IMR-90 (cell line): ENCODE measurements around the gene POLR3B. TPM values are rescaled to one million over a fixed set of nuclear protein-coding genes. Genes with fewer than 3 reads are reported as not detected.

Experiments used
- ATAC-seq: fragments of 200-7000 bp; cut with Tn5 transposase; 2 replicates; pipeline ENCODE4 v1.9.1; 2020; ENCODE audit warnings: low read depth, mild to moderate bottlenecking, moderate library complexity
- BruUV-seq: library from RNA; stranded (reverse); fragments of 400-500 nt; replicated peaks from 2 replicates; lab custom pipeline; 2021; lab: Mats Ljungman, UMichigan
- CTCF ChIA-PET: fragments of 300-600 bp; formaldehyde crosslinking; extraction: SDS; loops from one replicate; lab custom pipeline; 2021; ENCODE audit warnings: antibody characterized with exemption; lab: Yijun Ruan, JAX
- POLR2A ChIA-PET: fragments of 300-600 bp; sonication (Branson Sonifier 250); formaldehyde crosslinking; loops from one replicate; lab custom pipeline; 2022; ENCODE audit warnings: antibody characterized with exemption; ENCODE audit not compliant: unreplicated experiment; lab: Charles Lee
- DNase-seq: peaks from one replicate; pipeline ENCODE4 v3.0.0; 2013
- H2AFZ ChIP-seq: replicated peaks from 2 replicates; pipeline ENCODE3; 2013; ENCODE audit warnings: low read length, mild to moderate bottlenecking; ENCODE audit not compliant: poor library complexity
- H2AK5ac ChIP-seq: 2 replicates; pipeline ENCODE4 v1.6.1; 2013; ENCODE audit warnings: low read depth, low read length, inconsistent platforms
- H2AK9ac ChIP-seq: replicated peaks from 2 replicates; pipeline ENCODE3; 2013; ENCODE audit warnings: mild to moderate bottlenecking, low read depth, low read length, moderate library complexity; ENCODE audit not compliant: poor library complexity
- H2BK120ac ChIP-seq: 2 replicates; pipeline ENCODE4 v1.6.1; 2013; ENCODE audit warnings: low read depth, low read length, inconsistent platforms
- H2BK15ac ChIP-seq: 3 replicates; pipeline ENCODE4 v1.6.1; 2013; ENCODE audit warnings: low read depth, low read length, inconsistent platforms
- H2BK20ac ChIP-seq: 2 replicates; pipeline ENCODE4 v1.6.1; 2013; ENCODE audit warnings: low read depth, mild to moderate bottlenecking, inconsistent platforms, low read length, moderate library complexity
- H2BK5ac ChIP-seq: 2 replicates; pipeline ENCODE4 v1.6.1; 2013; ENCODE audit warnings: mild to moderate bottlenecking, low read depth, low read length, inconsistent platforms; ENCODE audit not compliant: poor library complexity, severe bottlenecking
- H3K14ac ChIP-seq: replicated peaks from 2 replicates; pipeline ENCODE4 v1.6.1; 2013; ENCODE audit warnings: low read depth, low read length, inconsistent platforms
- H3K18ac ChIP-seq: 2 replicates; pipeline ENCODE4 v1.6.1; 2013; ENCODE audit warnings: low read depth, low read length, control low read depth
- H3K23ac ChIP-seq: 2 replicates; pipeline ENCODE4 v1.6.1; 2013; ENCODE audit warnings: low read depth, low read length, inconsistent platforms
- H3K27ac ChIP-seq: 2 replicates; pipeline ENCODE4 v1.5.1; 2013; ENCODE audit warnings: mild to moderate bottlenecking, control low read depth, low read length; ENCODE audit not compliant: insufficient read depth
- H3K27me3 ChIP-seq: 2 replicates; pipeline ENCODE4 v1.6.1; 2013; ENCODE audit warnings: low read length; ENCODE audit not compliant: control insufficient read depth, insufficient read depth
- H3K36me3 ChIP-seq: 2 replicates; pipeline ENCODE4 v1.6.1; 2013; ENCODE audit warnings: low read length, mixed read lengths; ENCODE audit not compliant: control insufficient read depth, insufficient read depth
- H3K4ac ChIP-seq: 2 replicates; pipeline ENCODE4 v1.6.1; 2013; ENCODE audit warnings: low read depth, low read length, inconsistent platforms
- H3K4me1 ChIP-seq: 2 replicates; pipeline ENCODE4 v1.6.1; 2013; ENCODE audit warnings: low read length, mixed read lengths; ENCODE audit not compliant: control insufficient read depth, insufficient read depth
- H3K4me2 ChIP-seq: 2 replicates; pipeline ENCODE4 v1.6.1; 2013; ENCODE audit warnings: low read depth, mild to moderate bottlenecking, control low read depth, low read length, moderate library complexity
- H3K4me3 ChIP-seq: 2 replicates; pipeline ENCODE4 v1.5.1; 2013; ENCODE audit warnings: low read depth, mild to moderate bottlenecking, control low read depth, low read length, moderate library complexity; ENCODE audit not compliant: insufficient read depth
- H3K56ac ChIP-seq: 2 replicates; pipeline ENCODE4 v1.6.1; 2013; ENCODE audit warnings: low read length, inconsistent platforms; ENCODE audit not compliant: insufficient read depth; ENCODE audit errors: extremely low read depth
- H3K79me1 ChIP-seq, 2 experiments: 2 replicates each; pipeline ENCODE4 v1.6.1; 2013; ENCODE audit warnings: low read length in 2 of 2, inconsistent platforms in 1 of 2, low read depth in 1 of 2
- H3K9ac ChIP-seq: 2 replicates; pipeline ENCODE4 v1.6.1; 2013; ENCODE audit warnings: low read depth, low read length, control low read depth
- H3K9me1 ChIP-seq: 2 replicates; pipeline ENCODE4 v1.6.1; 2013; ENCODE audit warnings: low read length, inconsistent platforms; ENCODE audit not compliant: insufficient read depth
- H3K9me3 ChIP-seq: 2 replicates; pipeline ENCODE4 v1.6.1; 2013; ENCODE audit warnings: low read length; ENCODE audit not compliant: control insufficient read depth, insufficient read depth
- H4K20me1 ChIP-seq: 2 replicates; pipeline ENCODE4 v1.6.1; 2013; ENCODE audit warnings: low read length, inconsistent platforms; ENCODE audit not compliant: insufficient read depth
- H4K5ac ChIP-seq: 2 replicates; pipeline ENCODE4 v1.6.1; 2013; ENCODE audit warnings: mild to moderate bottlenecking, low read depth, low read length, control low read depth
- H4K8ac ChIP-seq, 2 experiments: 2 replicates each; pipeline ENCODE4 v1.6.1; 2013; ENCODE audit warnings: low read depth in 2 of 2, low read length in 2 of 2, control low read depth in 1 of 2, inconsistent platforms in 1 of 2
- H4K91ac ChIP-seq: 2 replicates; pipeline ENCODE4 v1.6.1; 2013; ENCODE audit warnings: low read depth, low read length, inconsistent platforms; ENCODE audit not compliant: insufficient read depth
- CEBPB ChIP-seq: IDR thresholded peaks from 2 replicates; pipeline ENCODE4 v1.6.1; 2012; ENCODE audit warnings: low read depth, low read length, improper control_type of control experiment
- MAFK ChIP-seq: IDR thresholded peaks from 2 replicates; pipeline ENCODE4 v1.6.1; 2012; ENCODE audit warnings: low read depth, low read length, improper control_type of control experiment
- MAZ ChIP-seq: IDR thresholded peaks from 2 replicates; pipeline ENCODE4 v1.6.1; 2012; ENCODE audit warnings: low read depth, mild to moderate bottlenecking, low read length, improper control_type of control experiment, moderate library complexity, borderline replicate concordance
- NFE2L2 ChIP-seq: fragments of 150-350 bp; IDR thresholded peaks from 2 replicates; pipeline ENCODE4 v1.6.1; 2016; ENCODE audit warnings: low read depth, mild to moderate bottlenecking, low read length
- POLR2A ChIP-seq: IDR thresholded peaks from 2 replicates; pipeline ENCODE4 v1.6.1; 2012; ENCODE audit warnings: mild to moderate bottlenecking, low read depth, low read length
- RAD21 ChIP-seq: IDR thresholded peaks from 2 replicates; pipeline ENCODE4 v1.6.1; 2012; ENCODE audit warnings: low read length, improper control_type of control experiment
- RCOR1 ChIP-seq: IDR thresholded peaks from 2 replicates; pipeline ENCODE4 v1.6.1; 2012; ENCODE audit warnings: mild to moderate bottlenecking, low read length, improper control_type of control experiment; ENCODE audit not compliant: insufficient replicate concordance
- RFX5 ChIP-seq: IDR thresholded peaks from 2 replicates; pipeline ENCODE4 v1.8.0; 2012; ENCODE audit warnings: low read depth, mild to moderate bottlenecking, low read length, moderate library complexity
- SMC3 ChIP-seq: fragments of 150-350 bp; IDR thresholded peaks from 2 replicates; pipeline ENCODE4 v1.6.1; 2016; ENCODE audit warnings: low read depth, mild to moderate bottlenecking, antibody characterized with exemption, low read length, moderate library complexity
- WGBS, 2 experiments: methylation state at CpG; one replicate each; pipeline versions ENCODE4 v1.1.5 to v1.1.7; 2013; ENCODE audit warnings: missing lambda C conversion rate in 2 of 2; ENCODE audit not compliant: insufficient read length in 1 of 2; ENCODE audit errors: extremely low coverage in 2 of 2; 5-methylcytosine and 5-hydroxymethylcytosine counted together
- dilution Hi-C: fragments of 300-500 bp; cut with HindIII; formaldehyde crosslinking; loops from one replicate; pipeline ENCODE4 v1.14.3; 2018; ENCODE audit warnings: low sequenced_read_pairs; ENCODE audit not compliant: unreplicated experiment
- in situ Hi-C: fragments of 300-500 bp; cut with MboI; formaldehyde crosslinking; loops from 3 replicates; pipeline ENCODE4 v1.14.3; 2019; ENCODE audit warnings: low sequenced_read_pairs, inconsistent platforms, mixed read lengths
- intact Hi-C: fragments of 100-400 bp; cut with micrococcal nuclease; formaldehyde crosslinking; loops from 2 replicates; pipeline ENCODE4 v1.10.0; 2022
- polyA plus RNA-seq, 3 experiments: library from polyadenylated mRNA; depleted of rRNA; stranded (reverse); fragments of >200 nt; gene quantifications; 2 replicates each; pipeline ENCODE4 v1.2.3, GENCODE V29; 2012; ENCODE audit warnings: low replicate concordance in 1 of 3
- total RNA-seq: library from RNA; depleted of rRNA; stranded (reverse); fragments of >200 nt; gene quantifications from 2 replicates; pipeline ENCODE4 v1.2.3, GENCODE V29; 2012
- TF ChIP-seq, protein P1 (sequence below): fragments of 150-350 bp; IDR thresholded peaks from 2 replicates; pipeline ENCODE4 v1.6.1; 2017; ENCODE audit warnings: mild to moderate bottlenecking, antibody characterized with exemption, low read length, low read depth
- TF ChIP-seq, protein P2 (sequence below): conservative IDR thresholded peaks from 2 replicates; pipeline ENCODE4 v1.5.1; 2012; ENCODE audit warnings: mild to moderate bottlenecking, low read depth, low read length, improper control_type of control experiment

The POLR3B gene
- total and polyA plus RNA-seq, 2 of the 4 experiments (the other 2 are of a cell fraction) = 6.9 to 15.4 TPM

DNA sequence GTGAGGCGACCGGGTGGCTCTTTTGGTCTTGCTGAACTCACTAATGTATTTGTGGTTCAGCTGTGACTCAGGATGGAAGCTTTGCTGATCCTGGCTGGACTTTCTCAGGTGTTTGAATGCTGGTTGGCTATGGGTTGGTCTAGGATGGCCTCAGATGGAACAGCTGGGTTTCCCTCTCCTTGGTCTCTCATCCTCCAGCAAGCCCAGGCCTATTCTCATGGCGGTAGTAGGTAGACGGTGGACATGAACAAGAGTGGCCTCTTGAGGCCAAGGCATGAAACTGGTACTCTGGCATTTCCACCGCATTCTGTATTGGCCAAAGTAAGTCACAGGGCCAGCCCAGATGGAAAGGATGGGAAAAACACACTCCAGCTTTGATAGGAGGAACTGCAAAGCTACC lies 11.8 kb upstream of the POLR3B start:
- Histone ChIP-seq H3K79me1 (no peaks in the 10 kb centered on the region), H2AK5ac (no peak overlapping the region), H3K4me3 (no peak overlapping the region), H3K27ac (no peak overlapping the region), H3K9me1 (peaks cover 4% of the 10 kb centered on the region), H4K5ac (no peak overlapping the region), H3K18ac (no peak overlapping the region), H3K36me3 (peaks cover 4% of the 10 kb centered on the region), H3K27me3 (peaks cover 2% of the 10 kb centered on the region; the same call in 1 of the 2 replicates), H3K56ac (no peak overlapping the region), H3K9me3 (no peaks in the 10 kb centered on the region), H3K4me1 (peaks cover 3% of the 10 kb centered on the region), H2BK20ac (no peak overlapping the region), H2BK15ac (no peak overlapping the region), H2AFZ (peak overlapping the region; percentile 5), H4K8ac (no peak overlapping the region), H4K20me1 (no peaks in the 10 kb centered on the region; the same call in 1 of the 2 replicates), H3K9ac (no peak overlapping the region), H2BK5ac (no peak overlapping the region), H3K23ac (no peak overlapping the region), H3K4me2 (no peak overlapping the region), H4K91ac (no peak overlapping the region), H2BK120ac (no peak overlapping the region), H2AK9ac (no peak overlapping the region), H3K4ac (no peak overlapping the region), H3K14ac (no peak overlapping the region)
- DNase-seq (peak; percentile 40), ATAC-seq (no peak)
- no peak for TF ChIP-seq RFX5
- TF ChIP-seq SMC3 = peak; percentile 7; the same call in 1 of the 2 replicates
- no peak for TF ChIP-seq NFE2L2
- TF ChIP-seq RCOR1 = no peak
- no peak for TF ChIP-seq MAZ
- no peak for TF ChIP-seq POLR2A
- TF ChIP-seq, protein P1, sequence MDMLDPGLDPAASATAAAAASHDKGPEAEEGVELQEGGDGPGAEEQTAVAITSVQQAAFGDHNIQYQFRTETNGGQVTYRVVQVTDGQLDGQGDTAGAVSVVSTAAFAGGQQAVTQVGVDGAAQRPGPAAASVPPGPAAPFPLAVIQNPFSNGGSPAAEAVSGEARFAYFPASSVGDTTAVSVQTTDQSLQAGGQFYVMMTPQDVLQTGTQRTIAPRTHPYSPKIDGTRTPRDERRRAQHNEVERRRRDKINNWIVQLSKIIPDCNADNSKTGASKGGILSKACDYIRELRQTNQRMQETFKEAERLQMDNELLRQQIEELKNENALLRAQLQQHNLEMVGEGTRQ = no peak
- no peak for TF ChIP-seq MAFK
- TF ChIP-seq RAD21 = peak; percentile 35; the same call in 1 of the 2 replicates
- no peak for TF ChIP-seq CEBPB
- TF ChIP-seq, protein P2, sequence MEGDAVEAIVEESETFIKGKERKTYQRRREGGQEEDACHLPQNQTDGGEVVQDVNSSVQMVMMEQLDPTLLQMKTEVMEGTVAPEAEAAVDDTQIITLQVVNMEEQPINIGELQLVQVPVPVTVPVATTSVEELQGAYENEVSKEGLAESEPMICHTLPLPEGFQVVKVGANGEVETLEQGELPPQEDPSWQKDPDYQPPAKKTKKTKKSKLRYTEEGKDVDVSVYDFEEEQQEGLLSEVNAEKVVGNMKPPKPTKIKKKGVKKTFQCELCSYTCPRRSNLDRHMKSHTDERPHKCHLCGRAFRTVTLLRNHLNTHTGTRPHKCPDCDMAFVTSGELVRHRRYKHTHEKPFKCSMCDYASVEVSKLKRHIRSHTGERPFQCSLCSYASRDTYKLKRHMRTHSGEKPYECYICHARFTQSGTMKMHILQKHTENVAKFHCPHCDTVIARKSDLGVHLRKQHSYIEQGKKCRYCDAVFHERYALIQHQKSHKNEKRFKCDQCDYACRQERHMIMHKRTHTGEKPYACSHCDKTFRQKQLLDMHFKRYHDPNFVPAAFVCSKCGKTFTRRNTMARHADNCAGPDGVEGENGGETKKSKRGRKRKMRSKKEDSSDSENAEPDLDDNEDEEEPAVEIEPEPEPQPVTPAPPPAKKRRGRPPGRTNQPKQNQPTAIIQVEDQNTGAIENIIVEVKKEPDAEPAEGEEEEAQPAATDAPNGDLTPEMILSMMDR = peak; percentile 42
- in situ Hi-C loops = no loop called here
- BruUV-seq = no TSS peak
- intact Hi-C loops = no loop called here
- WGBS, 2 experiments = 60% methylated on average over 1 of the region's 5 CpGs; no CpG with 5 or more reads in 1 of the 2 experiments
- CTCF ChIA-PET = interaction anchor here (0.6 to 1.0 kb wide), 5 partner anchors 10 to 925 kb away, joined by 3 to 5 read pairs (median 3); no protein-coding TSS in a partner anchor
- POLR2A ChIA-PET = no interaction called here
- dilution Hi-C loops = no loop called here
